ENCODE results near the gene REV3L. TPM values are rescaled to one million over a fixed set of nuclear protein-coding genes. Genes with fewer than 3 reads are reported as not detected.

REV3L gene
- total and polyA plus RNA-seq, 4 donors: 3.8 to 17.7 (median 11.2) TPM

DNA sequence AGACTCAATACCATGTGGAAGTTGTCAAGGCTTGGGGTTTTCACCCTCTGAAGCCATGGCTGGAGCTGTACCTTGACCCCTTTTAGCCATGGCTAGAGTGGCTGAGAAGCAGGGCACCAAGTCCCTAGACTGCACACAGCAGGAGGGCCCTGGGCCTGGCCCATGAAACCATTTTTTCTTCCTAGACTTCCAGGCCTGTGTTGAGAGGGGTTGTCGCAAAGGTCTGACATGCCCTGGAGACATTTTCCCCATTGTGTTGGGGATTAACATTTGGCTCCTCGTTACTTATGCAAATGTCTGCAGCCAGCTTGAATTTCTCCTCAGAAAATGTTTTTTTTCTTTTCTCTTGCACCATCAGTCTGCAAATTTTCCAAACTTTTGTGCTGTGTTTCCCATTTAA lies 199.3 kb downstream of the REV3L start:
- peaks cover 0 to 9% (median 4%) of the 10 kb centered on the region in 4 donors for H3K4me1 ChIP-seq (ENCODE audit: control insufficient read depth in 4 of 4, insufficient read depth in 4 of 4, low read length in 3 of 4)
- TF ChIP-seq, protein P1, sequence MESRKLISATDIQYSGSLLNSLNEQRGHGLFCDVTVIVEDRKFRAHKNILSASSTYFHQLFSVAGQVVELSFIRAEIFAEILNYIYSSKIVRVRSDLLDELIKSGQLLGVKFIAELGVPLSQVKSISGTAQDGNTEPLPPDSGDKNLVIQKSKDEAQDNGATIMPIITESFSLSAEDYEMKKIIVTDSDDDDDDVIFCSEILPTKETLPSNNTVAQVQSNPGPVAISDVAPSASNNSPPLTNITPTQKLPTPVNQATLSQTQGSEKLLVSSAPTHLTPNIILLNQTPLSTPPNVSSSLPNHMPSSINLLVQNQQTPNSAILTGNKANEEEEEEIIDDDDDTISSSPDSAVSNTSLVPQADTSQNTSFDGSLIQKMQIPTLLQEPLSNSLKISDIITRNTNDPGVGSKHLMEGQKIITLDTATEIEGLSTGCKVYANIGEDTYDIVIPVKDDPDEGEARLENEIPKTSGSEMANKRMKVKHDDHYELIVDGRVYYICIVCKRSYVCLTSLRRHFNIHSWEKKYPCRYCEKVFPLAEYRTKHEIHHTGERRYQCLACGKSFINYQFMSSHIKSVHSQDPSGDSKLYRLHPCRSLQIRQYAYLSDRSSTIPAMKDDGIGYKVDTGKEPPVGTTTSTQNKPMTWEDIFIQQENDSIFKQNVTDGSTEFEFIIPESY (IDR thresholded peaks at IDR 0.05): no peak
- TF ChIP-seq YY1 (IDR thresholded peaks at IDR 0.05) (no peak), FOXA2 (IDR thresholded peaks at IDR 0.05) (no peak)
- no peak for DNase-seq (ENCODE audit: low spot score)
- no peaks in the 10 kb centered on the region for H3K9me3 ChIP-seq (ENCODE audit: control insufficient read depth in 4 of 4, low read length in 3 of 4)
- H3K27ac ChIP-seq (ENCODE audit: low read depth in 1 of 2, low read length in 2 of 2): no peak overlapping the region
- no peak overlapping the region for H3K9ac ChIP-seq (ENCODE audit: low read depth in 1 of 2, low read length in 2 of 2)
- WGBS: 98% methylated on average over 2 of the region's 2 CpGs
- no peaks in the 10 kb centered on the region for H3K36me3 ChIP-seq (ENCODE audit: control insufficient read depth in 4 of 4, insufficient read depth in 3 of 4, low read depth in 1 of 4, low read length in 3 of 4)
- no peak overlapping the region for H3K4me3 ChIP-seq (ENCODE audit: low read depth in 1 of 3, low read length in 3 of 3)
- H3K27me3 ChIP-seq (ENCODE audit: control insufficient read depth in 4 of 4, insufficient read depth in 4 of 4, low read length in 3 of 4): no peaks in the 10 kb centered on the region

DNA sequence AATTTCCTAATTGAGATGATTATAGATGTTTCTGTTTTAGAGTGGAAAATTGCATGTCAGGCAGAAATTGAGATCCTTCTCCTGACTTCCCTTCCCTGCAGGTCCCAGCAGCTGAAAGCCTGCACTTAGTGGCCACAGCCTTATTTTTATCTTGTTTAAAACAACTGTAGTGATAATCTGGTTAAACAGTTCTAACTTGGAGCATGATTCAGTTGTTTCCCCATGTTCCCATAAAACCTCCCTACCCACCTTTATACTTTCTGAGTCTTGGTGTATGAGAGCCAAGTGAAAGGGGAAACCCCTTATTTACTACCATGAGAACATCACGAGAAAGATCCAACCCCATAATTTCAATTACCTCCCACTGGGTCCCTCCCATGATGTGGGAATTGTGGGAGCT lies 200.5 kb downstream of the REV3L start:
- Histone ChIP-seq H3K27me3 (ENCODE audit: control insufficient read depth in 4 of 4, insufficient read depth in 4 of 4, low read length in 3 of 4) (no peaks in the 10 kb centered on the region), H3K9ac (ENCODE audit: low read depth in 1 of 2, low read length in 2 of 2) (no peak overlapping the region), H3K4me3 (ENCODE audit: low read depth in 1 of 3, low read length in 3 of 3) (no peak overlapping the region), H3K36me3 (ENCODE audit: control insufficient read depth in 4 of 4, insufficient read depth in 3 of 4, low read depth in 1 of 4, low read length in 3 of 4) (peaks cover 0 to 3% (median under 1%) of the 10 kb centered on the region in 4 donors), H3K27ac (ENCODE audit: low read depth in 1 of 2, low read length in 2 of 2) (no peak overlapping the region), H3K4me1 (ENCODE audit: control insufficient read depth in 4 of 4, insufficient read depth in 4 of 4, low read length in 3 of 4) (peaks cover 2 to 19% (median 15%) of the 10 kb centered on the region in 4 donors), H3K9me3 (ENCODE audit: control insufficient read depth in 4 of 4, low read length in 3 of 4) (no peaks in the 10 kb centered on the region)
- DNase-seq (ENCODE audit: low spot score): no peak
- 89% methylated on average over 1 of the region's 1 CpG for WGBS
- TF ChIP-seq GABPA (IDR thresholded peaks at IDR 0.05 in 1 of 2, conservative IDR thresholded peaks at IDR 0.05 in 1 of 2) (no peak), HNF4G (IDR thresholded peaks at IDR 0.05) (no peak), RAD21 (IDR thresholded peaks at IDR 0.05) (no peak), TAF1 (conservative IDR thresholded peaks at IDR 0.05) (no peak), JUND (IDR thresholded peaks at IDR 0.05) (no peak), HNF4A (conservative IDR thresholded peaks at IDR 0.05) (no peak), RXRA (IDR thresholded peaks at IDR 0.05) (no peak), SP1 (IDR thresholded peaks at IDR 0.05) (no peak), NR2F2 (IDR thresholded peaks at IDR 0.05) (no peak), EGR1 (IDR thresholded peaks at IDR 0.05; ENCODE audit: low read depth in 2 of 2) (no peak), FOXA2 (IDR thresholded peaks at IDR 0.05) (no peak), FOXA1 (IDR thresholded peaks at IDR 0.05) (no peak), YY1 (IDR thresholded peaks at IDR 0.05) (no peak)
- TF ChIP-seq, protein P2, sequence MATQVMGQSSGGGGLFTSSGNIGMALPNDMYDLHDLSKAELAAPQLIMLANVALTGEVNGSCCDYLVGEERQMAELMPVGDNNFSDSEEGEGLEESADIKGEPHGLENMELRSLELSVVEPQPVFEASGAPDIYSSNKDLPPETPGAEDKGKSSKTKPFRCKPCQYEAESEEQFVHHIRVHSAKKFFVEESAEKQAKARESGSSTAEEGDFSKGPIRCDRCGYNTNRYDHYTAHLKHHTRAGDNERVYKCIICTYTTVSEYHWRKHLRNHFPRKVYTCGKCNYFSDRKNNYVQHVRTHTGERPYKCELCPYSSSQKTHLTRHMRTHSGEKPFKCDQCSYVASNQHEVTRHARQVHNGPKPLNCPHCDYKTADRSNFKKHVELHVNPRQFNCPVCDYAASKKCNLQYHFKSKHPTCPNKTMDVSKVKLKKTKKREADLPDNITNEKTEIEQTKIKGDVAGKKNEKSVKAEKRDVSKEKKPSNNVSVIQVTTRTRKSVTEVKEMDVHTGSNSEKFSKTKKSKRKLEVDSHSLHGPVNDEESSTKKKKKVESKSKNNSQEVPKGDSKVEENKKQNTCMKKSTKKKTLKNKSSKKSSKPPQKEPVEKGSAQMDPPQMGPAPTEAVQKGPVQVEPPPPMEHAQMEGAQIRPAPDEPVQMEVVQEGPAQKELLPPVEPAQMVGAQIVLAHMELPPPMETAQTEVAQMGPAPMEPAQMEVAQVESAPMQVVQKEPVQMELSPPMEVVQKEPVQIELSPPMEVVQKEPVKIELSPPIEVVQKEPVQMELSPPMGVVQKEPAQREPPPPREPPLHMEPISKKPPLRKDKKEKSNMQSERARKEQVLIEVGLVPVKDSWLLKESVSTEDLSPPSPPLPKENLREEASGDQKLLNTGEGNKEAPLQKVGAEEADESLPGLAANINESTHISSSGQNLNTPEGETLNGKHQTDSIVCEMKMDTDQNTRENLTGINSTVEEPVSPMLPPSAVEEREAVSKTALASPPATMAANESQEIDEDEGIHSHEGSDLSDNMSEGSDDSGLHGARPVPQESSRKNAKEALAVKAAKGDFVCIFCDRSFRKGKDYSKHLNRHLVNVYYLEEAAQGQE (IDR thresholded peaks at IDR 0.05): no peak
- TF ChIP-seq, protein P1 (IDR thresholded peaks at IDR 0.05): no peak
- TF ChIP-seq, protein P3, sequence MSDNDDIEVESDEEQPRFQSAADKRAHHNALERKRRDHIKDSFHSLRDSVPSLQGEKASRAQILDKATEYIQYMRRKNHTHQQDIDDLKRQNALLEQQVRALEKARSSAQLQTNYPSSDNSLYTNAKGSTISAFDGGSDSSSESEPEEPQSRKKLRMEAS (IDR thresholded peaks at IDR 0.05): no peak
- TF ChIP-seq, protein P4, sequence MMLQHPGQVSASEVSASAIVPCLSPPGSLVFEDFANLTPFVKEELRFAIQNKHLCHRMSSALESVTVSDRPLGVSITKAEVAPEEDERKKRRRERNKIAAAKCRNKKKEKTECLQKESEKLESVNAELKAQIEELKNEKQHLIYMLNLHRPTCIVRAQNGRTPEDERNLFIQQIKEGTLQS (IDR thresholded peaks at IDR 0.05): no peak
- TF ChIP-seq, protein P5, sequence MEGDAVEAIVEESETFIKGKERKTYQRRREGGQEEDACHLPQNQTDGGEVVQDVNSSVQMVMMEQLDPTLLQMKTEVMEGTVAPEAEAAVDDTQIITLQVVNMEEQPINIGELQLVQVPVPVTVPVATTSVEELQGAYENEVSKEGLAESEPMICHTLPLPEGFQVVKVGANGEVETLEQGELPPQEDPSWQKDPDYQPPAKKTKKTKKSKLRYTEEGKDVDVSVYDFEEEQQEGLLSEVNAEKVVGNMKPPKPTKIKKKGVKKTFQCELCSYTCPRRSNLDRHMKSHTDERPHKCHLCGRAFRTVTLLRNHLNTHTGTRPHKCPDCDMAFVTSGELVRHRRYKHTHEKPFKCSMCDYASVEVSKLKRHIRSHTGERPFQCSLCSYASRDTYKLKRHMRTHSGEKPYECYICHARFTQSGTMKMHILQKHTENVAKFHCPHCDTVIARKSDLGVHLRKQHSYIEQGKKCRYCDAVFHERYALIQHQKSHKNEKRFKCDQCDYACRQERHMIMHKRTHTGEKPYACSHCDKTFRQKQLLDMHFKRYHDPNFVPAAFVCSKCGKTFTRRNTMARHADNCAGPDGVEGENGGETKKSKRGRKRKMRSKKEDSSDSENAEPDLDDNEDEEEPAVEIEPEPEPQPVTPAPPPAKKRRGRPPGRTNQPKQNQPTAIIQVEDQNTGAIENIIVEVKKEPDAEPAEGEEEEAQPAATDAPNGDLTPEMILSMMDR (IDR thresholded peaks at IDR 0.05; ENCODE audit: low read depth, low read length, missing input control): no peak
